H9 (cell line): ENCODE results near the gene ARID1B. TPM values are rescaled to one million over a fixed set of nuclear protein-coding genes. Genes with fewer than 3 reads are reported as not detected.

Experiments
- DNase-seq: peaks from one replicate; pipeline ENCODE4 v3.0.0-alpha.2; 2017
- H2AFZ ChIP-seq: one replicate; pipeline ENCODE4 v1.6.1; 2013; ENCODE audit warnings: mild to moderate bottlenecking, low read length, control low read depth, moderate library complexity
- H2AK5ac ChIP-seq: 2 replicates; pipeline ENCODE4 v1.6.1; 2013; ENCODE audit warnings: low read length, control low read depth, mixed read lengths; ENCODE audit not compliant: insufficient read length
- H2BK120ac ChIP-seq: one replicate; pipeline ENCODE4 v1.6.1; 2013; ENCODE audit warnings: low read depth, mild to moderate bottlenecking, low read length, control low read depth, inconsistent platforms; ENCODE audit not compliant: poor library complexity, severe bottlenecking
- H2BK12ac ChIP-seq: 2 replicates; pipeline ENCODE4 v1.6.1; 2013; ENCODE audit warnings: low read length, control low read depth, mixed read lengths, low read depth; ENCODE audit not compliant: insufficient read length
- H2BK15ac ChIP-seq: 2 replicates; pipeline ENCODE4 v1.6.1; 2013; ENCODE audit warnings: low read depth, low read length, control low read depth
- H2BK20ac ChIP-seq: one replicate; pipeline ENCODE4 v1.6.1; 2013; ENCODE audit warnings: low read depth, mild to moderate bottlenecking, low read length, control low read depth, inconsistent platforms; ENCODE audit not compliant: poor library complexity, severe bottlenecking
- H2BK5ac ChIP-seq: 2 replicates; pipeline ENCODE4 v1.6.1; 2013; ENCODE audit warnings: low read length, control low read depth, mixed read lengths; ENCODE audit not compliant: insufficient read length
- H3K14ac ChIP-seq: 2 replicates; pipeline ENCODE4 v1.6.1; 2013; ENCODE audit warnings: low read length, control low read depth; ENCODE audit not compliant: insufficient read depth
- H3K18ac ChIP-seq: 2 replicates; pipeline ENCODE4 v1.6.1; 2013; ENCODE audit warnings: low read depth, mild to moderate bottlenecking, mixed read lengths, low read length, control low read depth; ENCODE audit not compliant: insufficient read length
- H3K23ac ChIP-seq: 2 replicates; pipeline ENCODE4 v1.6.1; 2013; ENCODE audit warnings: low read length, control low read depth, mixed read lengths, low read depth; ENCODE audit not compliant: insufficient read length
- H3K23me2 ChIP-seq: 2 replicates; pipeline ENCODE4 v1.6.1; 2013; ENCODE audit warnings: low read depth, mild to moderate bottlenecking, mixed read lengths, low read length, control low read depth; ENCODE audit not compliant: insufficient read length, poor library complexity, severe bottlenecking
- H3K27ac ChIP-seq: 2 replicates; pipeline ENCODE4 v1.5.1; 2013; ENCODE audit warnings: low read length, control low read depth, mixed read lengths, low read depth; ENCODE audit not compliant: insufficient read length
- H3K27me3 ChIP-seq: 2 replicates; pipeline ENCODE4 v1.6.1; 2013; ENCODE audit warnings: low read length, control low read depth, inconsistent platforms; ENCODE audit not compliant: insufficient read depth
- H3K4ac ChIP-seq: 2 replicates; pipeline ENCODE4 v1.6.1; 2013; ENCODE audit warnings: low read depth, mild to moderate bottlenecking, control low read depth, inconsistent platforms, low read length, moderate library complexity
- H3K4me1 ChIP-seq: 2 replicates; pipeline ENCODE4 v1.6.1; 2013; ENCODE audit warnings: low read length, control low read depth, inconsistent platforms; ENCODE audit not compliant: insufficient read depth
- H3K4me2 ChIP-seq: 2 replicates; pipeline ENCODE4 v1.6.1; 2013; ENCODE audit warnings: low read length, control low read depth, mixed read lengths; ENCODE audit not compliant: insufficient read length, insufficient read depth
- H3K56ac ChIP-seq: 2 replicates; pipeline ENCODE4 v1.6.1; 2013; ENCODE audit warnings: low read depth, mild to moderate bottlenecking, mixed read lengths, low read length, control low read depth; ENCODE audit not compliant: insufficient read length
- H3K79me1 ChIP-seq: 2 replicates; pipeline ENCODE4 v1.6.1; 2013; ENCODE audit warnings: low read depth, mild to moderate bottlenecking, moderate library complexity, low read length, control low read depth, inconsistent platforms; ENCODE audit not compliant: insufficient read depth, poor library complexity, severe bottlenecking
- H3K79me2 ChIP-seq: 2 replicates; pipeline ENCODE4 v1.6.1; 2013; ENCODE audit warnings: low read length, control low read depth, inconsistent platforms; ENCODE audit not compliant: insufficient read depth
- H3K9ac ChIP-seq: 2 replicates; pipeline ENCODE4 v1.6.1; 2013; ENCODE audit warnings: low read length, control low read depth, mixed read lengths; ENCODE audit not compliant: insufficient read length; ENCODE audit errors: extremely low read depth
- H3K9me3 ChIP-seq: one replicate; pipeline ENCODE4 v1.6.1; 2013; ENCODE audit warnings: low read depth, low read length, inconsistent platforms; ENCODE audit not compliant: control insufficient read depth
- H3T11ph ChIP-seq: one replicate; pipeline ENCODE4 v1.6.1; 2013; ENCODE audit warnings: mild to moderate bottlenecking, low read length, control low read depth, inconsistent platforms
- H4K20me1 ChIP-seq: one replicate; pipeline ENCODE4 v1.6.1; 2013; ENCODE audit not compliant: control insufficient read depth, insufficient read length, insufficient read depth
- H4K5ac ChIP-seq: 2 replicates; pipeline ENCODE4 v1.6.1; 2013; ENCODE audit warnings: low read depth, mild to moderate bottlenecking, mixed read lengths, low read length, control low read depth; ENCODE audit not compliant: insufficient read length
- H4K8ac ChIP-seq: replicated peaks from 2 replicates; pipeline ENCODE4 v1.6.1; 2013; ENCODE audit warnings: low read length, control low read depth, mixed read lengths, low read depth; ENCODE audit not compliant: insufficient read length
- H4K91ac ChIP-seq: 2 replicates; pipeline ENCODE4 v1.6.1; 2013; ENCODE audit warnings: low read depth, mild to moderate bottlenecking, moderate library complexity, mixed read lengths, low read length, control low read depth; ENCODE audit not compliant: insufficient read length
- H3K27ac Mint-ChIP-seq, 3 experiments: 2 replicates in 2 of 3; 3 replicates in 1 of 3; pipeline ENCODE4 v1.8.0; 2020 to 2021; ENCODE audit warnings: mixed read lengths in 3 of 3, mild to moderate bottlenecking in 1 of 3, moderate library complexity in 1 of 3
- H3K27me3 Mint-ChIP-seq: 2 replicates; pipeline ENCODE4 v1.8.0; 2021; ENCODE audit warnings: low read depth, mild to moderate bottlenecking, moderate library complexity, mixed read lengths
- H3K36me3 Mint-ChIP-seq, 3 experiments: 2 replicates in 2 of 3; 3 replicates in 1 of 3; pipeline ENCODE4 v1.8.0; 2020 to 2021; ENCODE audit warnings: low read depth in 3 of 3, mixed read lengths in 3 of 3; ENCODE audit not compliant: insufficient read depth in 1 of 3
- H3K4me1 Mint-ChIP-seq, 2 experiments: 2 replicates each; pipeline ENCODE4 v1.8.0; 2020; ENCODE audit warnings: mixed read lengths in 2 of 2
- H3K4me3 Mint-ChIP-seq, 2 experiments: 2 replicates in 1 of 2; 3 replicates in 1 of 2; pipeline ENCODE4 v1.8.0; 2020 to 2021; ENCODE audit warnings: mild to moderate bottlenecking in 2 of 2, mixed read lengths in 2 of 2, moderate library complexity in 1 of 2
- H3K9me3 Mint-ChIP-seq, 2 experiments: 2 replicates in 1 of 2; 3 replicates in 1 of 2; pipeline ENCODE4 v1.8.0; 2020; ENCODE audit warnings: mild to moderate bottlenecking in 2 of 2, mixed read lengths in 2 of 2, moderate library complexity in 1 of 2
- WGBS: extraction: QIAGEN DNeasy Blood & Tissue Kit; methylation state at CpG from one replicate; pipeline ENCODE4 v1.1.7; 2013; ENCODE audit warnings: missing lambda C conversion rate, low lambda C conversion rate, mixed read lengths; ENCODE audit not compliant: insufficient read length; ENCODE audit errors: extremely low coverage; 5-methylcytosine and 5-hydroxymethylcytosine counted together
- total RNA-seq: library from RNA; stranded (reverse); gene quantifications from 2 replicates; pipeline ENCODE4 v1.2.1, GENCODE V29; 2021
- TF ChIP-seq, protein P1 (sequence below): fragments of 200-600 bp; sonication (generic); conservative IDR thresholded peaks from 3 replicates; pipeline ENCODE4 v1.8.0; 2021; ENCODE audit warnings: antibody characterized with exemption, mild to moderate bottlenecking

ARID1B gene
- total RNA-seq, 1 experiment from 2014 or later, result 88.2 TPM

DNA sequence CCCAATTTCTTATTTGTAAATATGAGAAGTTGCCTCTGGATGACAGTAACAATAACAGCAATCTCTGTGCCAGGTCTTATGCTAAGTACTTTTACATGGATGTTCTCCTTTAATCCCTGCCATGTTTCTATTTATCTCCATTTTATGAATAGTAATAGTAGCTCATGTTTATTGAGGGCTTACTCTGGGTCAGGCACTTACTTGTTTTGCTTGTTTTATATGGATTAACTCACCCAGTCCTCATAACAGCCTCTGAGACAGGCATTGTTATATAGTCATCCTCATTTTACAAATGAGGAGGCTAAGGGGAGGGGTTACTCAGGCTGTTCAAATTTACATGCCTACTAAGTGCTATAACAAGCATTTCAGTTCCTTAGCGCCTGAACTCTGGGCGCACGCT is 64.3 kb downstream of the ARID1B start:
- H3K56ac ChIP-seq, result no peak overlapping the region
- no peak overlapping the region for H2AK5ac ChIP-seq
- H3K9me3 Mint-ChIP-seq, result no peaks in the 10 kb centered on the region
- H3K79me1 ChIP-seq, result peaks cover 8% of the 10 kb centered on the region
- H4K5ac ChIP-seq, result no peak overlapping the region
- no peak overlapping the region for H2BK5ac ChIP-seq
- TF ChIP-seq, protein P1, sequence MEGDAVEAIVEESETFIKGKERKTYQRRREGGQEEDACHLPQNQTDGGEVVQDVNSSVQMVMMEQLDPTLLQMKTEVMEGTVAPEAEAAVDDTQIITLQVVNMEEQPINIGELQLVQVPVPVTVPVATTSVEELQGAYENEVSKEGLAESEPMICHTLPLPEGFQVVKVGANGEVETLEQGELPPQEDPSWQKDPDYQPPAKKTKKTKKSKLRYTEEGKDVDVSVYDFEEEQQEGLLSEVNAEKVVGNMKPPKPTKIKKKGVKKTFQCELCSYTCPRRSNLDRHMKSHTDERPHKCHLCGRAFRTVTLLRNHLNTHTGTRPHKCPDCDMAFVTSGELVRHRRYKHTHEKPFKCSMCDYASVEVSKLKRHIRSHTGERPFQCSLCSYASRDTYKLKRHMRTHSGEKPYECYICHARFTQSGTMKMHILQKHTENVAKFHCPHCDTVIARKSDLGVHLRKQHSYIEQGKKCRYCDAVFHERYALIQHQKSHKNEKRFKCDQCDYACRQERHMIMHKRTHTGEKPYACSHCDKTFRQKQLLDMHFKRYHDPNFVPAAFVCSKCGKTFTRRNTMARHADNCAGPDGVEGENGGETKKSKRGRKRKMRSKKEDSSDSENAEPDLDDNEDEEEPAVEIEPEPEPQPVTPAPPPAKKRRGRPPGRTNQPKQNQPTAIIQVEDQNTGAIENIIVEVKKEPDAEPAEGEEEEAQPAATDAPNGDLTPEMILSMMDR, result no peak
- H3K79me2 ChIP-seq, result peaks cover 27% of the 10 kb centered on the region
- no peak overlapping the region for H3K4me3 Mint-ChIP-seq
- H3K27me3 ChIP-seq, result no peaks in the 10 kb centered on the region
- H3K9me3 ChIP-seq, result no peaks in the 10 kb centered on the region
- H2BK20ac ChIP-seq, result no peak overlapping the region
- no peak overlapping the region for H3K23ac ChIP-seq
- no peaks in the 10 kb centered on the region for H3K23me2 ChIP-seq
- no peak overlapping the region for H3K9ac ChIP-seq
- H2BK120ac ChIP-seq, result no peak overlapping the region
- no peak overlapping the region for H4K91ac ChIP-seq
- H3K27ac ChIP-seq, result no peak overlapping the region
- no peak overlapping the region for H2BK12ac ChIP-seq
- H3K27ac Mint-ChIP-seq, result no peak overlapping the region; a peak in 1 of 7 replicates
- H3K4me1 ChIP-seq, result peaks cover 14% of the 10 kb centered on the region; the same call in 1 of the 2 replicates
- no peak overlapping the region for H4K8ac ChIP-seq
- H3T11ph ChIP-seq, result no peak overlapping the region
- no peaks in the 10 kb centered on the region for H4K20me1 ChIP-seq
- H3K18ac ChIP-seq, result no peak overlapping the region
- H3K36me3 Mint-ChIP-seq, result peaks cover 0 to 5% (median 0%) of the 10 kb centered on the region in 3 experiments; a peak in 2 of 7 replicates
- H3K4me1 Mint-ChIP-seq, result peaks cover 75 to 77% of the 10 kb centered on the region in 2 experiments
- H2AFZ ChIP-seq, result no peak overlapping the region
- no peak overlapping the region for H3K14ac ChIP-seq
- H2BK15ac ChIP-seq, result no peak overlapping the region
- WGBS, result no CpG with 5 or more reads among the region's 3 CpGs
- DNase-seq, result no peak
- no peaks in the 10 kb centered on the region for H3K27me3 Mint-ChIP-seq
- no peak overlapping the region for H3K4me2 ChIP-seq
- no peak overlapping the region for H3K4ac ChIP-seq
